GM19240 (cell line): ENCODE measurements around the gene CNTNAP3.
"Not testable (repeated sequence)": the region's sequence is repeated elsewhere in the genome, so short reads cannot be mapped to it uniquely, and the experiment has no call there.

ENCODE experiments used
- DNase-seq: peaks from one replicate; pipeline ENCODE4 v3.0.0; 2011; ENCODE audit warnings: low spot score; ENCODE audit not compliant: insufficient read length

Gene CNTNAP3

DNA sequence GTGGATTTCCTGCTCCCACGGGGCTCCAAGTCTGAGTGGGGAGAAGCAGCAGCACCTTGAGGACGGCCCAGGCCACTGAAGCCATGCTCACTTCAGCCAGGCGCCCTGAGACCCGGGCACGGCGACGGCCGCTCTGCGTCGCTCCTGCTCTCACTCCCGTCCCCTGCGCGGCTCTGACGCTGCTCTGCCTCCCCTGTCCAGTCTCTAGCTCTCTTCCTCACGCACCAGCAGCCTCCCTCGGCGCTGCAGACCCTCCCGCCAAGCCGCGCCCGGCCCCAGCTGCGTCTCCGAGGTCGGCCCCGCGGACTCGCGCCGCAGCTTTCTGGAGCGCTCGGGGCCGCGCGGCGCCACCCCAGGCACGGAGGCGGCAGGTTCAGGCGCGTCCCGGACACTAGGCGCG lies at the start of gene CNTNAP3:
Gene CNTNAP3, minus strand, starts transcription at position 188 of the 400 bp plus-strand sequence. Its CDS starts 103 bp downstream, at position 85.
- not testable (repeated sequence) for DNase-seq

DNA sequence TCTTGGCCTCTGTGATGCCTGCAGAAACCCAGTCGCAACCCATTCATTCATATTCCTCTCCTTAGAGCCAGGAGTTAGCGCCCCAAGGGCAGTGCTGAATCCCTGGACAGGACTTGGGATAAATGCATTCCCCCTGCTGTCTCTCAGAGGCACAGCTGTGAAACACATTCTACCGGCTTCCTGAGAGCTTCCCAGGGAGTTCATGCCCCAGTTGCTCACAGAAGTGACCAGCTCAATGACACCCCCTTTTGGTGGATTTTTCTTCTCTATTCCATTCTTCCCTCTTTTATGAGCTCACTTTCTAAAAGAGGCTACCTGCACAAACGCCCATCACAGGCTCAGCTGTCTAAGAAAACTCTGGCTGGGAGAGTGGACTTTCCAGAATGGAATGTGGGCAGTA lies 8.0 kb downstream of the CNTNAP3 start:
- not testable (repeated sequence) for DNase-seq

DNA sequence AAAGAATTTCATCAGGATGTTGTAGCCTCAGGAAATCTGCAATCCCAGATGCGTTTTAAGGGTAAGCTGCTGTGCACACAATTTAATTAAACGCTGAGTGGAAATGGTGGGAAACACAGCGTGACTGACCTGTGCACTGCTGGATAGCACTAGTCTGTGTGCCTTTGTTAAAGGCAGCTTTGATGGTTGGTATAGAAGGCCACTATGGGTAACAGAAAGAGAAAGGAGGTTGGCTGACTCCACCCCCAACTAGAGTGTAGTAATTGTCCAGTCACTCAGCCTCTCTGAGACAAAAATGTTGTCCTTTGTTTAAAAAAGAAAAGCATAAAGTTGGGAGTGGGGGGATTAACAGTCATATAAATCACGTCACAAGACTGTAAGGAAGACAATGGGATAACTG lies 45.5 kb downstream of the CNTNAP3 start:
- not testable (repeated sequence) for DNase-seq

DNA sequence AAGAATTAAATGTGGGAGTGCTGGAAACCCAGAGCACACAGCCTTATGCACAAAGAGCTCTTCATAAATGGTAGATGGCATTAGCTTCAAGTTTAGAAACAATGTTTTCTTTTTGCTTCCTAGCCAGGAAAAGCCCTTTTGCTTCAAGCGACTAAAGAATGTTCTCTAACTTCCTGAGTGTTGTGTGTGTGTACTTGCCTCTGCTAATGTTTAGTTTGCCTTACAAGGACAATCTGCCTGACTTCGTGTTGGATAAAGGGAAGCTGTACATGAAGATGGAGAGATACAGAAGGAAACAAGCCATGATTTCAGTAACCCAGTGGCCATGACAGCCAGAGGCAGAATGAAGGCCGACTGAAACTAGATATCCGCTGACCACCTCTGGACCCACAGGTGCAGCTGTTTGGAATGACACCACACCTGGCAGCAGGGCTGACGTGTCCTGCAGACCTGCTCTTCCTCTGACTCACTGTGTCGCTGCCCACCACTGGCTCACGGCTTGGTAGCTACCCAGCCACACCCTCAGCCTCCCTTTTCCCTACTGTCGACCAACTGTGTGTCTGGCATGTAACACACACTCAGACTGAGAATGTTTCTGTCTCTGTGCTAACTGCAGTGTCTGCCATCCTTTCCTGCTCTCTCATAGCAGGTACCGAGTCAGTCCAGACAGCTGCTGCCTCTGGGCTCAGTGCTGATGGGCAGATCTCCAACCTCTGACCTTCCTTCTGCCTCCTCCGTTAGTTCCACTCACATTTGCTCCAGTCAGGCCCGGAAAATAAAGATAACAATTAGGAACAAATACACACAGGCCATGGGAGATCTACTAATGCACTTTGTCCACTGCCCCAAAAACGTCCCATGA lies 55.6 kb downstream of the CNTNAP3 start:
- not testable (repeated sequence) for DNase-seq

DNA sequence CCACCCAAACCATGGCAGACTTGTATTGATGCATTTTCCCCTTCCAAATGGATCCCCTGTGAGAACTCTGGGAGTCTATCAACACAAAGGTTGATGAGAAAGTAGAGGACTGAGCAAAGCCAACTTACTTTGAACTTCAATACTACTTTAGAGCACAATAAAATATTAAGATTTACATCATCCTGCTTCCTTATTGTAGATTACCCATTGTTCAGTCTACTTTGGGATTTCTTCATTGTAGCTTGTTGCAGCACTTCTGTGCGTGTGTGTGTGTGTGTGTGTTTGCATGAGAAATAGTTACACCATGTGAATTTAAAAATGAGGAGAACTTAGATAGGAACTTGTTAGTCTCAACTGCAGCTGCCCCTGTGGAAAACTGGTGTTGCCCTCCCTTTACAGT lies 72.0 kb downstream of the CNTNAP3 start:
- not testable (repeated sequence) for DNase-seq

DNA sequence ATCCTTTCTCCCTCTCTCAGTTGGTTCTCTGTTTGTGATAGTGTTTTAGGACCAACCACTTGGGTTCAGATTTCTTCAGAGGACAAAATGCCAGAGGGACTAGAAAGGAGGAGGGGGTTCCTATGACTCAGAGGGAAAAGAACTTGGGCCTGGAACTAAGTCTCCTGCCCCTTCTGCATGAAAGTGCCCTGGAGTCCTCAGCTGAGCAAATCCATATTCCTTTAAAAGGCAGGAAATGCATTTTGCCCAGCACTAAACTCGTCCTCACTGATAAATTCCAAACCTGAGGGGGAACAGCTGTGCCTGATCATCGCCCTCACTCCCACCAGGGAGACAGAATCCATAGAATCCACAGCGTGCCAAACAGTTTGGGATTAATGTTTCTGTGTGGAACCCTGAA lies 78.2 kb downstream of the CNTNAP3 start:
- DNase-seq = not testable (repeated sequence)

DNA sequence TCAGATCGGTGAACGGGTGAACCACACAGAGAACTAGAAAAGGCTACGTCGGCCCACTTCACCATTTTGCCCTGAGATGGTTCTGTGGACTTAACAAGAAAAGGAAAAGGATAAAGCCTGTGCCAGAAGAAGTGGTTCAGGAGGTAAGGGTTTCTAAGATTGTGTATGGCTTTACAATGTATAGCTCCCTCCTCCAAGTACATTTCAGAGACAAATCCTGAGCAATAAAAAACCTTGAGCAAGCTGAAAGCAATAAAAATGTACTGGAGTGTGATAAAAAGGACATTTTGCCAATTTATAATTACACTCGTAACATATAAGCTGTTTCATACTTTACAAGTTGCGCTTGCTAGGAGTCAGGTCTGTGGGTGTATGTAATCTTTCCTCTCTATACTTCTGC lies 81.3 kb downstream of the CNTNAP3 start:
- DNase-seq = not testable (repeated sequence)

DNA sequence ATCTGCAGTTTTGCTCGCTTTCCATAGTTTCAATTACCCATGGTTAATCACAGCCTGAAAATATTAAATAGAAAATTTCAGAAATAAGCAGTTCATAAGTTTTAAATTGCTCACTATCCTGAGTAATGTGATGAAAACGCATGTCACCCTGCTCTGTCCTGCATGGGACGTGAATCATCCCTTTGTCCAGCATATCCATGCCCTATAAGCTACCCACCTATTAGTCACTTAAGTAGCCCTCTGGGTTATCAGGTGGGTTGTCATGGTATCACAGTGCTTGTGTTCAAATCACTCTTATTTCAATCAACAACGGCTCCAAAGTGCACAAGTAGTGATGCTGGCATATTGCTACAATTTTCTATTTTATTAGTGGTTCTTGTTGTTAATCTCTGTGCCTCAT lies 82.1 kb downstream of the CNTNAP3 start:
- not testable (repeated sequence) for DNase-seq

DNA sequence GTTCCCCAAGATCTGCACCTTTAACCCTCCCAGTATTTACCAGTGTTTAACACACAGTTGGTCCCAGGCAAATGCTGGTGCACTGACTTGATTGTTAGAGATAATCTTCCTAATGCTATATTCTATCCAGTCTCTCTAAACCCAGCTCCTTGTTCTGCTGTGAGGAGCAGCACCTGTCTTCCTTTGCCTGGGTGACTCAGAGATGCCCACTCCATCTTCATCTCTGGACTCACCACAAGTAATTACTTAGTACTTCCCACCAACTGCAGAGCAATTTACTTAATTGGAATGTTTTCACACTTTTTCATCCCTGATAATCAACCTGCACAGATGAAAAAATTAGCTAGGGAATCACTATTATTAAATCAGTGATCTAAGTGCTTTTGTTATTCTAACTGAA lies 87.6 kb downstream of the CNTNAP3 start:
- DNase-seq = not testable (repeated sequence)

DNA sequence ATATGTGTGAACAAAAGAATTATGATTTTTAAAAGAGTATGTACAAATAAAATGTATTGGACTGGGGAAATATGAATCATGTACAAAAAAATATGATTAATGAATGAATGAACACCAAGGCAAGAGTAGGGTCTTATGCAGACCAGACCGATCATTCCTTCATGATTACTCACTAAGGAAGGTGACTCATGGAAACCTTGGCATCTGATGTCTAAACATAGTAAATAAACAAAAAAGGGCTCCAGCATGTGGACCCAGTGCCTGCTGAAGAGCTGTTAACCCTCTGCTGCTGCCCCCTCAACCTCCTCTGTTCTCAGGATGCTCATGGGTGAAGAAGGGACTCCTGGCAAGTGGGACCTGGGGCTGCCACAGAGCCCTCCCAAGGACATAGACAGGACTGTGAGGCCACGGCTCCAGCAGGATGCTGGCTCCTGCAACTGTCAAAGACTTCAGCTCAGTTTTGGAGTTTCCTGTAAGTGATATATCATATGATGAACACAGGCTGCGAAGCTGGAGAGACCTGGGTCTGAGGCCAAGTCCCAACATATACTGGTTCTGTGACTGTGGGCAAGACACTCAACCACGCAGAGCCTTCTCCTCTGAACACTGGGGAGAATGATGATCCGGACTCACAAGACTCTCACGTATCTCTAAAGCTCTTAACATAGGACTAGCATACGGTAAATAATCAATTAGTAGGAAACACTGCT lies 89.8 kb downstream of the CNTNAP3 start:
- DNase-seq = not testable (repeated sequence)

DNA sequence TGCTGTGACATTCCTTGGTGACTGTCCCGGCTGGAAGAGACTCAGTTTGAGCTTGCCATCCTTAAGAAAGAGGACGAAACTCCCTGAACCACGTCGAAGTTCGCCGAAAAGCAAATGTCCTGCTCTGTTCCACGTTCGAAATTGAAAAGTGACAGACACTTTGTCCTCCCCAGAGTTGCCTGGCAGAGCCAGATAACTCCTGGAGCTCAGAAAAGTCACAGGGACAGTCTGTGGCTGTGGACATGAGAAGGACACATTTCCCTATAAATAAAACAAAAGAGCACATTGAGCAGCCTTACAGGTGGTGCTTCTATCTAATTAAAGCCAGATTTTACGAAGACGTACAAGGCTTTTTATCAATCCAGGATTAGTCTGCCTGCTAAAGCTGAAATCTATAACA lies 116.6 kb downstream of the CNTNAP3 start:
- DNase-seq = not testable (repeated sequence)

DNA sequence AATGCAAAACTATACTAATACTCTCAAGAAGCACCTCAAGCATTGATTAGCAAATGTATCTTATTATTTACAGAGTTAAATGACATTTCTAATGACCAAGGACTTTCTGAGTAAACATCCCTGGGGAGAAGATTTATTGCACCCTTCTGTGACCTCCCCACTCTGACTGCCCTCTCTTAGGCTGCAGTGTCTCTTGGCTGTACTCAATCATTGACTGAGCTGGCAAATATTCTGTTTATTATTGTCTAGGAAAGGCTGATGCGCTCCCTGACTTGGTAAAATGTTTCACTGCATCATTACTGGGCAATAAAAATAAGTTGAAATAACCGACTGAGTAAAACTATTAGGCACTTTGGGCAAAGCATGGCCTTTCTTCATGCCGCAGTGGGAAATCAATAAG lies 130.3 kb downstream of the CNTNAP3 start:
- not testable (repeated sequence) for DNase-seq

DNA sequence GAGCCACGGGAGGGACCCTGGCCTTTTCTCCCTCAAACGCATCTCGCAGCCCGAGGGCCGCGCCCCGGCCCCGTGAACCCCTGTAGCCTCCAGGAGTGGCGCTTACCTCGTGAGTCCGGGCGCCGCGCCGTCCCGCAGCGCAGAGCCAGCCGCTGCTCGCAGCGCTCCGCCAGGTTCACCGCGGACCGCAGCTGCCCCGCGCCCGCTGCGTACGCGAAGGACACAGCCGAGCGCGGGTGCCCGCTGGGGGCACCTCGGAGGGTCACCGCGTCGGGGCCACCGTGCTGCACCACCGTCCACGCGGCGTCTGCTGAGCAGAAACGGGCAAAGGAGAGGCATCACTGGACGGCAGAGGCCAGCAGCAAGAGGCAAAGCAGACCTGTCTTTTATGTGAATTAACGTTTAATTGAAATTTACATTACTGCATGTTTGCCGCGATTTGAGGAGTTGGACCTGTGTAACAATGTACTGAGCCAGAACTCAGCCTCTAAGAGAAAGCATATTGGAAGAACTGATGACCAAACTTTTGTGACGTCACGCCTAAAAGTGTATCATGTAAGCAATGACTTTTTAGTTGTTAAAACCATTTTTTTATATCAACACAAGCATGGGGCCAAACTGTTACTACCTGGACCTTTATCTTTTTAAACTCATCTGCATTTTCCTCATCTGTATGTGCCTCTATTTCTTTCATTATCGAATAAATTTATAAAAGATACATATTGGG lies 155.0 kb downstream of the CNTNAP3 start:
- DNase-seq = not testable (repeated sequence)

DNA sequence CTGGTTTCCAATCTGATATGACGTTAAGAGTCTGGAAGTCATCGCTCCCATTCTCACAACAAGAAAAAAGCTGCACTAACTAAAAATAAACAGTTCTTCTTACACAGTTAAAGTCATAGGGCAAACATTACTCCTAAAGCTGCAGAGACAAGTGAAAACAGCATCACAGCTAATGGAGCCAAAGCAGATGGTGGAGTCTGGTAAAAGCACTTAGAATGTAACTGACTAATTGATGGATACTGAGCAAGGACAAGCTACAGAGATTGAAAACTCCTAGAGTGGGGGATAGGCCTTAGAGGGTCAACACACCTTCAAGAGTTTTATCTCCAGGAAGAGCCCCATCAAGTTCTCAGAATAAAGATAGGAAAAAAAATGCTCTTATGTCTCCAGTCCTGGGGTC lies 166.6 kb downstream of the CNTNAP3 start:
- not testable (repeated sequence) for DNase-seq

DNA sequence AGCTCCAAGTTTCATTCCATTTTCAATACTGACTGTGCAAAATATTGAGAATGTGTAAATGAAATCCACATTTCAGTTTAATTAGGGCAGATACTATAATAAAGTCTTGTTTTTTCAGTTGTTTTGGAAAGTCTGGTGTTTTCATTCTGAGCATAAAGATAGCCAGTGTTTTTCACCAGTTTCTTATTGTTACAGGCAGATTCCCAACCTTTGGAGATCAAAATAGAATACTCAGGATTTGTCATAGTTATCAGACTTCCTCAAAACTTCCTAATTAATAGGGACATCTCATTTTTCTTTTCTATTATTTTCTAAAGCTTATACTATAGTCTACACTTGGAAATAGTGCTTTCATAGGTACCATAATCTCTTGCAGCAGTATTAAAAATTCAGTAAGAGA lies 176.2 kb downstream of the CNTNAP3 start:
- not testable (repeated sequence) for DNase-seq

DNA sequence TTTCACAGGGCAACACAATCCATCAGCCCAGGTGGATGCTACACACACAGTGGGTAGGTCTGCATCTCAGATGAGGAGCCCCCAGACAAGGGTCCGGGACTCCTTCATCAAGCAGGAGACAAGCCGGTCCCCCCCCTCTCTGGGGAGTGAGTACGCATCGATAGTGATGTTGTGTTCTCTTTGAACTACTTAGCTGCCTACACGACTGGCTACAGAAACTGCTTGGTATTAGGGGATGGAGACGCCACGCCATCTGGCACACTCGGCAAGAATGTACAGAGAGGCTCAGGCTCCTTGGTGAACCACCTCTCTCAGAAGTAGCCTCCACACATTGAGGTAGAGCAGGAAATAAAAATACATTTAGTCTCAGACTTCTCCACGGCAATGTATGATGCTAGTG lies 179.8 kb downstream of the CNTNAP3 start:
- DNase-seq = no peak

DNA sequence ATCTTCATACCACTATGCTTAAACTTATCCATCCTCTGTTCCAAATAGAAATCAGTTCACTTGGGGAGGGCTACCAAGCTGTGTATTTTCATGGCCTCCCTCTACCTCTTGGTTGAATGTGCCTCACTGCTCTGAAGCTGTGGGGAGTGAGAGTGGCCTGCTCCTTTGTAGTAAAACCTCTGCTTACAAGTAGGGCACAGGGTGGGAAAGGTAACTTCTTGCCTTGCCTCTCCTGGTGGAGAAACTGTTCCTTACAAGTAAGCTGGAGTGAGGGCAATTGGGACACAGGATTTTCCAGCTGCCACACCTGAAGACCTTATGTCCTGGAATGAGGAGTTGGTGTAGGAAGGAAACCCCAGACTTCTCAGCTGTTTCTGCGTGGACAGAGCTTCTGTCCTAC lies 190.8 kb downstream of the CNTNAP3 start:
- DNase-seq = not testable (repeated sequence)

DNA sequence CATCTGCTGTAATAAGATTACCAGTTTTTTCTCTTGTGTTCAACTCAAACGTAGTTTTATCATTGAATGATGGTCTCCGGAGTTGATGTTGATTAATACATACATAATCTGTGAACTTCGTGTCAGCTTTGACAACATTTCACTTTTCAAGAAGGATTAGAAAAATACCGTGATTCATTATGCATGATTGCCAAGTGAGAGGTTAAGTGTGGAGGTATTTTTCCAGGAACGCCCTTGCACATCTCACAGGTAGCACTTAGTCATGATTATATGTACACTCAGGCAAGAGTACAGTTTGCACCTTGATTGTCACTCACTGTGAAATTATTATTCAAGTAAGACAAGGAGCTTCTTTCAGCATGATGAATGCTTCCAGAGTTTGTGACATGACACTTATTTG lies 202.7 kb downstream of the CNTNAP3 start:
- DNase-seq = not testable (repeated sequence)

DNA sequence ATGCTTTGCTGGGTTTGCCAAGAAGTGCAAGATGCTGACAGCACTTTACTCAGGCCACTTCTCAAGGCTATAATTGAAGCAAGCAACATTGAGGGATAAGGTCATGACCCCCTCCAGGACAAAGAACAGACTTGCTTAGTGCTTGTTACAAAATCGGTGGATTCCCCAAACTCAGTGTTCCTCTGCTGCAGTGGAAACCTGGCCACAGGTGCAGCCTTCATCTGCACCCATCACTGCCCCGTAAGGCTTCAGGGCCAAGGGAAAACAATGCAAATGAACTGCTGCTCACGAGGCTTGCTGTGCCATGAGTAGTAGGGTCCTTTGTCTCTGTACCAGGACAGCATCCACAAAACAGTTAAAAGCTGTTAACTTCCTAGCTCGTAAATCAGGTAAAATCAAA lies 205.4 kb downstream of the CNTNAP3 start:
- DNase-seq = not testable (repeated sequence)

DNA sequence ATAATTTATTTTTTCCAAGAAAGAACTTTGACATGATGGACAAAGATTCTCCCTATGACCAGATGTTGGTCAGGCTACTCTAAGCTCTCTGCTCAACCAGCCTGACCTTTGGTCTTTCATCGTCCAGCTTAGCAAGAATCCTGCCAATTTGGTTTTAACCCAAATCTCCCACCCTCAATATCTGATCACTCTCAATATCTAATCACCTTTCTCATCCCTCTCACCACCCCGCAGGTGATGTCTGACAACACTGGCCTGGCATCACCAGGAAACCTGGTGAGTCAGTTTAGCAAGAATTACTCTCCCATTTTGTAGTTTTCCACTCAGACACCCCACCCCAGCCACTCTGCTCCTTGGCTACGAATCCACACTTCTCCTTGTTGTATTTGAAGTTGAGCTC lies 207.9 kb downstream of the CNTNAP3 start:
- DNase-seq = not testable (repeated sequence)

DNA sequence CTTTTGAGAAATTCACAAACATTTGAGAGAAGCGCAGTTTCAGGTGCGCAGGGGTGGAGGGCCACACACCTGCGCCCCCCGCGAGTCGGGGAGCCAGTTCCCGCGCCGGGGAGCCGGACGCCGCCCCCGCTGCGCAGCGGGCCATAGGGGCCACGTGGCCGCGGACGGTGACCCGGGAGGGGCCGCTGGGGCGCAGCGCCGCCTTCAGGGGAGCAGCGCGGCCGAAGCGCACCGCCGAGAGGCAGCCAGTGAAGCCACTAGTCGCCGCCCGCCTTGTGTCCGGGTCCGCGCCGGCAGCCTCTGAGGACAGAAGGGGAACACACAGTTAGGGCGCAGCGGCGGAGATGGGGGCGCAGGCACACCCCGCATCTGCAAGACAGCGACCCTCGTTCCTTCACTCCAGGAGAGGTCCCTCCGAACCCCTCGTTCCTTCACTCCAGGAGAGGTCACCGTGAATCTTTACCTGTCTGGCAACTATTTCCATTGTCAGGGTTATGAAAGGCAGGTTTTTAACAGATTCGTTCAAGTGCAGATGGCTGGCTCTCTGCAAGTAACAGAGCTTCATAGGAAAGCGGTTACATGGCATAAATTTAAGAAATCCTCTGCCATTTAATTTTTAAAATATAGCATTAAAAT lies 209.2 kb downstream of the CNTNAP3 start:
- not testable (repeated sequence) for DNase-seq
